Fibroblast of peridontal ligament (primary cell): ENCODE measurements around the gene ARHGEF1.

Experiments
- DNase-seq: peaks from one replicate; pipeline ENCODE4 v3.0.0-alpha.2; 2010; ENCODE audit errors: extremely low read depth

The ARHGEF1 gene

DNA sequence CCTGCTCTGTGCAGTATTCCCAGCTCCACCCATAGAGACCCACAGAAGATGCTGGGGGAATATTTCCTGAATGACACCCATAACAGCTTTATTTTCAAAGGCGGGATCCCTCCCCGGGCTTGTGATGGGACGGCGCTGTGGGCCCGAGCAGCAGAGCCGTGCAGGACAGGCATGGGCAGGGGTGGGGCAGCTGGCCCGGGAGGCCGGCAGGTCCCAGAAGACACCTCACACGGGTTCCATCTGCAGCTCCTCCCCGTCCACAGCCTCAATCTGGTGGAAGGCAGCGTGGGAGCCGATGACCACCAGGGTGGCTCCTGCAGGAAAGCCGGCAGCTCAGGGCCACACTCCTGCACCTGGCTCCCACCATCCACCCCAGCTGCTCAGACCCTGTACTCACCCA is 73.6 kb downstream of the ARHGEF1 start:
- DNase-seq = no peak
